ENCODE measurements around the gene SAMD14.

The SAMD14 gene

GRCh38 chr17:50087246-50087911 is 42.6 kb downstream of the SAMD14 start:
- H3K27ac ChIP-seq = no peak overlapping the region
- TF ChIP-seq, protein P1, sequence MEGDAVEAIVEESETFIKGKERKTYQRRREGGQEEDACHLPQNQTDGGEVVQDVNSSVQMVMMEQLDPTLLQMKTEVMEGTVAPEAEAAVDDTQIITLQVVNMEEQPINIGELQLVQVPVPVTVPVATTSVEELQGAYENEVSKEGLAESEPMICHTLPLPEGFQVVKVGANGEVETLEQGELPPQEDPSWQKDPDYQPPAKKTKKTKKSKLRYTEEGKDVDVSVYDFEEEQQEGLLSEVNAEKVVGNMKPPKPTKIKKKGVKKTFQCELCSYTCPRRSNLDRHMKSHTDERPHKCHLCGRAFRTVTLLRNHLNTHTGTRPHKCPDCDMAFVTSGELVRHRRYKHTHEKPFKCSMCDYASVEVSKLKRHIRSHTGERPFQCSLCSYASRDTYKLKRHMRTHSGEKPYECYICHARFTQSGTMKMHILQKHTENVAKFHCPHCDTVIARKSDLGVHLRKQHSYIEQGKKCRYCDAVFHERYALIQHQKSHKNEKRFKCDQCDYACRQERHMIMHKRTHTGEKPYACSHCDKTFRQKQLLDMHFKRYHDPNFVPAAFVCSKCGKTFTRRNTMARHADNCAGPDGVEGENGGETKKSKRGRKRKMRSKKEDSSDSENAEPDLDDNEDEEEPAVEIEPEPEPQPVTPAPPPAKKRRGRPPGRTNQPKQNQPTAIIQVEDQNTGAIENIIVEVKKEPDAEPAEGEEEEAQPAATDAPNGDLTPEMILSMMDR (conservative IDR thresholded peaks at IDR 0.05) = peak; percentile 98
- TF ChIP-seq ZFX (IDR thresholded peaks at IDR 0.05) = no peak

- no peak for TF ChIP-seq ZFX (IDR thresholded peaks at IDR 0.05)
- TF ChIP-seq, protein P1 (conservative IDR thresholded peaks at IDR 0.05) = no peak
- H3K27ac ChIP-seq = no peak overlapping the region
Observed at GRCh38 chr17:50081757-50082156, 48.2 kb downstream of the SAMD14 start.

DNA sequence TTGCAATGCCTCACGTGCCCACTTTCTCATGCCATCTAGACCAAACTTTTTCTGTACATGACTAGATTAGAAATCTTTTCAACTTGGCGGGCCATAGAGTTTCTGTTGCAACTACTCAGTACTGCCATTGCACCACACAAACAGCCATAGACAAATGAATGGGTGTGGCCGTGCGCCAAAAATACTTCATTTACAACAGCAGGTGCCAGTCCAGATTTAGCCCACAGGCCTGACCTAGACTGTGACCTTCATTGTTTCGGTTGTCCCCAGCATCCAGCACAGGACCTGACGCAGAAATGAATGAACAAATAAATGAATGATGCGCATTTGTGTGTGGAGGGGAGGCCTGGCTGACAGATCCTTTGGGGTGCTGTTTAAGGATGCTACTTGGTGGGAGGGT is 49.1 kb downstream of the SAMD14 start:
- TF ChIP-seq, protein P1 (conservative IDR thresholded peaks at IDR 0.05) = no peak
- TF ChIP-seq ZFX (IDR thresholded peaks at IDR 0.05) = no peak
- no peak overlapping the region for H3K27ac ChIP-seq

DNA sequence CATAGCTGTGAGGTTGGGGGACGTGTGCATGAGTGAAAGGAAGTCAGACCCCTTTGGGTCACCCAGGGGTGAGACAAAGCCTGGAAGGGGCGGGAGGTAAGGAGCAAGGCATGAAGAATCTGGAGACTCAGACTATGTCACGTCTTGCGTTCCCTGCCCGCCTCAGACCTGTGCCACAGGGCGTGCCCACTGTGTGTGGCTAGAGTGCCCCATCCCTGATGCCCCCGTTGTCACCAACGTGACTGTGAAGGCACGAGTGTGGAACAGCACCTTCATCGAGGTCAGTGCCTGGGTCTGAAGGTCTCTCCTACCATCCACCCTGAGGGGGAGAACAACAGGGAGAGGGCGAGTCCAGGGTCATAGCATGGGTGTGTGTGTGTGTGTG is 49.9 kb downstream of the SAMD14 start:
- TF ChIP-seq, protein P1 (conservative IDR thresholded peaks at IDR 0.05) = no peak
- no peak for TF ChIP-seq ZFX (IDR thresholded peaks at IDR 0.05)
- H3K27ac ChIP-seq = no peak overlapping the region

- H3K27ac ChIP-seq = no peak overlapping the region
- TF ChIP-seq, protein P1 (conservative IDR thresholded peaks at IDR 0.05) = no peak; the same call in 1 of the 2 replicates
- no peak for TF ChIP-seq ZFX (IDR thresholded peaks at IDR 0.05)
Observed at GRCh38 chr17:50079334-50080095, 50.4 kb downstream of the SAMD14 start.

DNA sequence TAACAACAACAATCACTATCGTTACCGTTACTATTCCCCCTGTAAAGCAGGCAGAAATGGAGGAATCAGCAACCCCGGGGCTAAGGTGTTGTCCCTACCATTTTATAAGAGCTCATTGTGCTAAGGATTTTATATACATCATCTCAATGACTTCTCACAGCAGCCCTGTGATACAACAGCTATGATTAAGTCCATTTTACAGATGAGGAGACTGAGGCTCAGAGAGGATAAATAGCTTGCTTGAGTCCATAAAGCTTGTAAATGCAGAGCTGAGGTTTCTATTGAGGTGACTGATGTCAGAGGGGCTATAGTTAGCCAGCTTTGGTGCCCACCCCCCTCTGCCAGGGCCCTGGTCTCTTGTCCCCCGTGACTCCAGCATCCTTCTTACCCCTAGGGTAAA is 51.5 kb downstream of the SAMD14 start:
- H3K27ac ChIP-seq = no peak overlapping the region
- TF ChIP-seq ZFX (IDR thresholded peaks at IDR 0.05) = no peak
- TF ChIP-seq, protein P1 (conservative IDR thresholded peaks at IDR 0.05) = no peak

- no peak overlapping the region for H3K27ac ChIP-seq
- TF ChIP-seq, protein P1 (conservative IDR thresholded peaks at IDR 0.05) = no peak
- TF ChIP-seq ZFX (IDR thresholded peaks at IDR 0.05) = no peak
Observed at GRCh38 chr17:50076591-50077235, 53.2 kb downstream of the SAMD14 start.

All from C4-2B (cell line).